CD4-positive, alpha-beta memory T cell (primary cell): ENCODE measurements around the gene ATP11A. TPM values are rescaled to one million over a fixed set of nuclear protein-coding genes. Genes with fewer than 3 reads are reported as not detected.
A peak's percentile ranks its signal among the peaks of the same experiment; 100 is the strongest.

ENCODE experiments used
- CTCF ChIA-PET: fragments of 350-600 bp; sonication (Branson Sonifier 250); formaldehyde crosslinking; loops from one replicate; lab custom pipeline; 2021; ENCODE audit warnings: inconsistent platforms; ENCODE audit not compliant: partially characterized antibody; lab: Charles Lee
- POLR2A ChIA-PET: fragments of 350-600 bp; sonication (Branson Sonifier 250); formaldehyde crosslinking; loops from one replicate; lab custom pipeline; 2021; ENCODE audit not compliant: partially characterized antibody; lab: Charles Lee
- DNase-seq, 5 donors: peaks; one replicate each; pipeline versions ENCODE4 v3.0.0 to v3.0.0-alpha.2; 2020 to 2022; ENCODE audit warnings: mixed read lengths in 1 of 5
- H3K27ac ChIP-seq: one replicate; pipeline ENCODE4 v1.7.0; 2013; ENCODE audit warnings: low read depth, low read length
- H3K27me3 ChIP-seq: 2 replicates; pipeline ENCODE4 v1.7.0; 2013; ENCODE audit warnings: mild to moderate bottlenecking, low read length, moderate library complexity; ENCODE audit not compliant: insufficient read depth
- H3K36me3 ChIP-seq: 2 replicates; pipeline ENCODE4 v1.7.0; 2013; ENCODE audit warnings: mild to moderate bottlenecking, low read length, moderate library complexity; ENCODE audit not compliant: insufficient read depth
- H3K4me1 ChIP-seq: 2 replicates; pipeline ENCODE4 v1.7.0; 2013; ENCODE audit warnings: mild to moderate bottlenecking, low read length, moderate library complexity; ENCODE audit not compliant: insufficient read depth
- H3K4me3 ChIP-seq, 2 donors: one replicate each; pipeline ENCODE4 v1.7.0; 2013; ENCODE audit warnings: low read length in 2 of 2, mild to moderate bottlenecking in 1 of 2
- H3K9me3 ChIP-seq, 2 donors: one replicate each; pipeline ENCODE4 v1.7.0; 2013; ENCODE audit warnings: low read length in 2 of 2, control low read depth in 1 of 2; ENCODE audit not compliant: control insufficient read depth in 1 of 2
- H3K27ac Mint-ChIP-seq, 7 donors: one replicate each; pipeline ENCODE4 v1.8.0; 2020 to 2021; ENCODE audit warnings: mixed read lengths in 7 of 7, mild to moderate bottlenecking in 6 of 7, inconsistent platforms in 3 of 7, moderate library complexity in 3 of 7
- H3K27me3 Mint-ChIP-seq, 2 donors: one replicate each; pipeline ENCODE4 v1.8.0; 2020 to 2021; ENCODE audit warnings: mixed read lengths in 2 of 2
- H3K36me3 Mint-ChIP-seq, 2 donors: one replicate each; pipeline ENCODE4 v1.8.0; 2020 to 2021; ENCODE audit warnings: mixed read lengths in 2 of 2, inconsistent platforms in 1 of 2, mild to moderate bottlenecking in 1 of 2
- H3K4me1 Mint-ChIP-seq, 4 donors: one replicate each; pipeline ENCODE4 v1.8.0; 2020 to 2021; ENCODE audit warnings: mixed read lengths in 4 of 4, mild to moderate bottlenecking in 1 of 4
- H3K4me3 Mint-ChIP-seq, 8 donors: one replicate each; pipeline ENCODE4 v1.8.0; 2020 to 2021; ENCODE audit warnings: mixed read lengths in 8 of 8, mild to moderate bottlenecking in 7 of 8, moderate library complexity in 6 of 8, inconsistent platforms in 3 of 8
- H3K9me3 Mint-ChIP-seq, 8 donors: one replicate each; pipeline ENCODE4 v1.8.0; 2020 to 2021; ENCODE audit warnings: mixed read lengths in 8 of 8, mild to moderate bottlenecking in 5 of 8, inconsistent platforms in 3 of 8, moderate library complexity in 1 of 8
- intact Hi-C: fragments of 100-400 bp; cut with micrococcal nuclease; formaldehyde crosslinking; loops from one replicate; pipeline ENCODE4 v1.15.1; 2023
- polyA plus RNA-seq, 2 donors: library from polyadenylated mRNA; unstranded; fragments of 300-500 nt; fragmentation: Illumina TruSeq; gene quantifications; one replicate each; pipeline ENCODE4 v1.2.3, GENCODE V29; 2021
- total RNA-seq, 2 experiments: library from RNA; stranded (reverse); gene quantifications; one replicate each; pipeline ENCODE4 v1.2.3, GENCODE V29; 2021

ATP11A gene
- total and polyA plus RNA-seq, 4 experiments from 2014 or later: 1.1 to 50.5 (median 30.7) TPM

- Mint-ChIP-seq H3K4me1 (no peaks in the 10 kb centered on the region), H3K27ac (no peak overlapping the region), H3K9me3 (no peaks in the 10 kb centered on the region), H3K36me3 (no peaks in the 10 kb centered on the region), H3K4me3 (no peak overlapping the region), H3K27me3 (peaks cover 4 to 5% of the 10 kb centered on the region in 2 donors)
- no peaks in the 10 kb centered on the region for H3K9me3 ChIP-seq
- intact Hi-C loops: no loop called here
- no peaks in the 10 kb centered on the region for H3K36me3 ChIP-seq
- H3K27me3 ChIP-seq: no peaks in the 10 kb centered on the region
- H3K27ac ChIP-seq: no peak overlapping the region
- no peak overlapping the region for H3K4me3 ChIP-seq
- POLR2A ChIA-PET: no interaction called here
- no peak for DNase-seq
- CTCF ChIA-PET: no interaction called here
- no peaks in the 10 kb centered on the region for H3K4me1 ChIP-seq
These were observed 41.7 kb upstream of the ATP11A start for GRCh38 chr13:112648101-112648500.

- Histone ChIP-seq H3K4me3 (no peak overlapping the region), H3K27ac (no peak overlapping the region), H3K36me3 (no peaks in the 10 kb centered on the region), H3K27me3 (no peaks in the 10 kb centered on the region), H3K9me3 (no peaks in the 10 kb centered on the region), H3K4me1 (no peaks in the 10 kb centered on the region)
- Mint-ChIP-seq H3K4me3 (no peak overlapping the region), H3K36me3 (no peaks in the 10 kb centered on the region), H3K4me1 (no peaks in the 10 kb centered on the region), H3K27ac (no peak overlapping the region), H3K9me3 (no peaks in the 10 kb centered on the region), H3K27me3 (peaks cover 2 to 5% of the 10 kb centered on the region in 2 donors)
- ChIA-PET CTCF (no interaction called here), POLR2A (no interaction called here)
- intact Hi-C loops: no loop called here
- DNase-seq: no peak
These were observed 40.7 kb upstream of the ATP11A start for GRCh38 chr13:112648966-112649690.

GRCh38 chr13:112651311-112651710, 38.5 kb upstream of the ATP11A start:
- H3K9me3 Mint-ChIP-seq: no peaks in the 10 kb centered on the region
- Histone ChIP-seq H3K9me3 (no peaks in the 10 kb centered on the region), H3K4me1 (no peaks in the 10 kb centered on the region), H3K4me3 (no peak overlapping the region), H3K27ac (no peak overlapping the region), H3K36me3 (no peaks in the 10 kb centered on the region), H3K27me3 (no peaks in the 10 kb centered on the region)
- peaks cover 0 to 2% of the 10 kb centered on the region in 2 donors for H3K27me3 Mint-ChIP-seq
- no peaks in the 10 kb centered on the region for H3K36me3 Mint-ChIP-seq
- ChIA-PET CTCF (interaction anchor here (2.6 kb wide), 1 partner anchor 11 kb away, joined by 12 read pairs; no protein-coding TSS in a partner anchor), POLR2A (interaction anchor here (0.6 kb wide), 1 partner anchor 25 kb away, joined by 4 read pairs; no protein-coding TSS in a partner anchor)
- H3K4me1 Mint-ChIP-seq: no peaks in the 10 kb centered on the region
- H3K4me3 Mint-ChIP-seq: no peak overlapping the region
- peak overlapping the region in 1 of 7 donors; percentile 44 for H3K27ac Mint-ChIP-seq
- intact Hi-C loops: no loop called here
- no peak for DNase-seq

GRCh38 chr13:112651750-112652511, 37.9 kb upstream of the ATP11A start:
- Mint-ChIP-seq H3K4me1 (no peaks in the 10 kb centered on the region), H3K27me3 (peaks cover 0 to 2% of the 10 kb centered on the region in 2 donors), H3K9me3 (no peaks in the 10 kb centered on the region), H3K27ac (peak overlapping the region in 1 of 7 donors; percentile 44), H3K36me3 (no peaks in the 10 kb centered on the region), H3K4me3 (no peak overlapping the region)
- Histone ChIP-seq H3K36me3 (no peaks in the 10 kb centered on the region), H3K27ac (no peak overlapping the region), H3K27me3 (no peaks in the 10 kb centered on the region), H3K9me3 (no peaks in the 10 kb centered on the region), H3K4me3 (no peak overlapping the region), H3K4me1 (no peaks in the 10 kb centered on the region)
- intact Hi-C loops: no loop called here
- no peak for DNase-seq
- POLR2A ChIA-PET: no interaction called here
- CTCF ChIA-PET: interaction anchor here (2.6 kb wide), 1 partner anchor 12 kb away, joined by 12 read pairs; no protein-coding TSS in a partner anchor

- Histone ChIP-seq H3K9me3 (no peaks in the 10 kb centered on the region), H3K36me3 (no peaks in the 10 kb centered on the region), H3K27me3 (no peaks in the 10 kb centered on the region), H3K4me3 (no peak overlapping the region), H3K4me1 (no peaks in the 10 kb centered on the region), H3K27ac (no peak overlapping the region)
- H3K4me3 Mint-ChIP-seq: no peak overlapping the region
- intact Hi-C loops: no loop called here
- H3K27me3 Mint-ChIP-seq: peaks cover 0 to 2% of the 10 kb centered on the region in 2 donors
- no peaks in the 10 kb centered on the region for H3K9me3 Mint-ChIP-seq
- H3K4me1 Mint-ChIP-seq: no peaks in the 10 kb centered on the region
- CTCF ChIA-PET: no interaction called here
- H3K36me3 Mint-ChIP-seq: no peaks in the 10 kb centered on the region
- POLR2A ChIA-PET: no interaction called here
- H3K27ac Mint-ChIP-seq: no peak overlapping the region
- DNase-seq: no peak
These were observed 37.2 kb upstream of the ATP11A start for GRCh38 chr13:112652512-112653070.

- Histone ChIP-seq H3K36me3 (no peaks in the 10 kb centered on the region), H3K9me3 (no peaks in the 10 kb centered on the region), H3K4me1 (no peaks in the 10 kb centered on the region), H3K27ac (no peak overlapping the region), H3K4me3 (no peak overlapping the region), H3K27me3 (no peaks in the 10 kb centered on the region)
- Mint-ChIP-seq H3K9me3 (no peaks in the 10 kb centered on the region), H3K27ac (no peak overlapping the region), H3K36me3 (no peaks in the 10 kb centered on the region), H3K4me1 (no peaks in the 10 kb centered on the region), H3K27me3 (peaks cover 0 to 2% of the 10 kb centered on the region in 2 donors), H3K4me3 (no peak overlapping the region)
- intact Hi-C loops: no loop called here
- ChIA-PET POLR2A (no interaction called here), CTCF (no interaction called here)
- DNase-seq: no peak
These were observed 36.8 kb upstream of the ATP11A start for GRCh38 chr13:112653071-112653470.

- Histone ChIP-seq H3K36me3 (no peaks in the 10 kb centered on the region), H3K4me1 (no peaks in the 10 kb centered on the region), H3K27ac (no peak overlapping the region), H3K9me3 (no peaks in the 10 kb centered on the region), H3K4me3 (no peak overlapping the region), H3K27me3 (no peaks in the 10 kb centered on the region)
- Mint-ChIP-seq H3K9me3 (no peaks in the 10 kb centered on the region), H3K36me3 (no peaks in the 10 kb centered on the region), H3K27ac (no peak overlapping the region), H3K27me3 (no peaks in the 10 kb centered on the region), H3K4me1 (no peaks in the 10 kb centered on the region), H3K4me3 (no peak overlapping the region)
- CTCF ChIA-PET: interaction anchor here (0.8 kb wide), 1 partner anchor 16 kb away, joined by 3 read pairs; no protein-coding TSS in a partner anchor
- DNase-seq: no peak
- POLR2A ChIA-PET: no interaction called here
- intact Hi-C loops: no loop called here
These were observed 33.9 kb upstream of the ATP11A start for GRCh38 chr13:112655913-112656312.
